Kidney (tissue), 14 donors: ENCODE measurements around the gene GSN. TPM values are rescaled to one million over a fixed set of nuclear protein-coding genes. Genes with fewer than 3 reads are reported as not detected.
A peak's percentile ranks its signal among the peaks of the same experiment; 100 is the strongest.

Experiments used
- DNase-seq, 5 donors: peaks; one replicate each; pipeline ENCODE4 v3.0.0-alpha.2; 2013 to 2020
- FAIRE-seq: peaks from 2 replicates; lab custom pipeline; 2012; peaks lifted over from hg19 to GRCh38; lab: Jason Lieb, UNC
- H3K27ac ChIP-seq, 2 donors: one replicate each; pipeline ENCODE4 v1.7.0; 2013; ENCODE audit warnings: low read depth in 2 of 2, low read length in 2 of 2, inconsistent platforms in 1 of 2
- H3K27me3 ChIP-seq: one replicate; pipeline ENCODE4 v1.7.1; 2013; ENCODE audit warnings: low read length, inconsistent platforms; ENCODE audit not compliant: control insufficient read depth, insufficient read depth
- H3K36me3 ChIP-seq, 3 donors: one replicate each; pipeline versions ENCODE4 v1.7.0 to v1.7.1; 2013; ENCODE audit warnings: low read length in 3 of 3, control low read depth in 1 of 3, inconsistent platforms in 1 of 3; ENCODE audit not compliant: insufficient read depth in 3 of 3, control insufficient read depth in 2 of 3
- H3K4me1 ChIP-seq, 3 donors: one replicate each; pipeline versions ENCODE4 v1.7.0 to v1.7.1; 2013; ENCODE audit warnings: low read length in 3 of 3, inconsistent platforms in 1 of 3, low read depth in 1 of 3; ENCODE audit not compliant: control insufficient read depth in 2 of 3, insufficient read depth in 2 of 3
- H3K4me3 ChIP-seq, 3 donors: one replicate each; pipeline versions ENCODE4 v1.7.0 to v1.8.1; 2013; ENCODE audit warnings: low read length in 3 of 3, control low read depth in 1 of 3, inconsistent platforms in 1 of 3
- H3K9ac ChIP-seq, 3 donors: one replicate each; pipeline versions ENCODE4 v1.7.0 to v1.7.1; 2013; ENCODE audit warnings: low read length in 3 of 3, control low read depth in 1 of 3, inconsistent platforms in 1 of 3
- H3K9me3 ChIP-seq, 3 donors: one replicate each; pipeline versions ENCODE4 v1.7.0 to v1.7.1; 2013; ENCODE audit warnings: low read length in 3 of 3, control low read depth in 1 of 3, inconsistent platforms in 1 of 3; ENCODE audit not compliant: control insufficient read depth in 2 of 3, insufficient read depth in 1 of 3
- CTCF ChIP-seq: IDR thresholded peaks from 3 replicates; pipeline ENCODE4 v1.5.1; 2012; ENCODE audit warnings: mild to moderate bottlenecking, moderate library complexity, borderline replicate concordance; ENCODE audit not compliant: insufficient read depth; ENCODE audit errors: extremely low read depth
- intact Hi-C: fragments of 100-400 bp; cut with DNase I; formaldehyde crosslinking; loops from one replicate; pipeline ENCODE4 v1.11.1; 2022
- polyA plus RNA-seq: library from polyadenylated mRNA; stranded (reverse); fragments of 350-450 nt; fragmentation: Illumina TruSeq; extraction: RNeasy Lipid Tissue Mini Kit (QIAGEN cat#74804); gene quantifications from one replicate; pipeline ENCODE4 v1.2.3, GENCODE V29; 2014; ENCODE audit warnings: low read depth, low replicate concordance; ENCODE audit not compliant: insufficient read depth
- total RNA-seq: library from RNA; stranded (reverse); fragmentation: NEBNext Ultra II Directional; extraction: Animal tissue kit (Norgen Biotek cat#: 25700); gene quantifications from one replicate; pipeline ENCODE4 v1.2.1, GENCODE V29; 2021
- donor health status: control.
- donor health status: control.
- donor health status: control.
- donor health status: control.
- donor health status: control.
- donor health status: DM: yes; HTN: yes; CAD: no.
- donor health status: Normal renal cell carcinoma (clear cell type).

Gene GSN
- total and polyA plus RNA-seq, 2 donors from 2014 or later: 235 to 511 TPM

- TF ChIP-seq CTCF: no peak
- Histone ChIP-seq H3K36me3 (peaks cover 9 to 57% (median 47%) of the 10 kb centered on the region in 3 donors), H3K27me3 (no peaks in the 10 kb centered on the region), H3K27ac (peak overlapping the region; percentile 75 to 86), H3K9ac (peak overlapping the region in 1 of 3 donors; percentile 55), H3K4me1 (peaks cover 0 to 2% (median 0%) of the 10 kb centered on the region in 3 donors), H3K9me3 (no peaks in the 10 kb centered on the region), H3K4me3 (no peak overlapping the region)
- intact Hi-C loops: no loop called here
- FAIRE-seq (no peak), DNase-seq (peak in 3 of 5 donors; percentile 28 to 89 (median 68))
Measured at GRCh38 chr9:121326130-121326838, 58.3 kb downstream of the GSN start.

- Histone ChIP-seq H3K27me3 (no peaks in the 10 kb centered on the region), H3K4me3 (no peak overlapping the region), H3K9ac (peak overlapping the region in 1 of 3 donors; percentile 55), H3K4me1 (peaks cover 0 to 2% (median 0%) of the 10 kb centered on the region in 3 donors), H3K27ac (peak overlapping the region; percentile 47 to 64), H3K36me3 (peaks cover 9 to 62% (median 47%) of the 10 kb centered on the region in 3 donors), H3K9me3 (no peaks in the 10 kb centered on the region)
- no peak for TF ChIP-seq CTCF
- FAIRE-seq (no peak), DNase-seq (no peak)
- intact Hi-C loops: no loop called here
Measured at GRCh38 chr9:121326901-121327613, 59.1 kb downstream of the GSN start.

GRCh38 chr9:121328476-121328875, 60.5 kb downstream of the GSN start:
- Histone ChIP-seq H3K4me3 (no peak overlapping the region), H3K27me3 (no peaks in the 10 kb centered on the region), H3K9ac (no peak overlapping the region), H3K27ac (no peak overlapping the region), H3K36me3 (peaks cover 9 to 63% (median 43%) of the 10 kb centered on the region in 3 donors), H3K9me3 (no peaks in the 10 kb centered on the region), H3K4me1 (peaks cover 0 to 2% (median 0%) of the 10 kb centered on the region in 3 donors)
- no peak for FAIRE-seq
- intact Hi-C loops: no loop called here
- TF ChIP-seq CTCF: no peak
- DNase-seq: no peak
